ENCODE measurements around the gene TUBGCP6. TPM values are rescaled to one million over a fixed set of nuclear protein-coding genes. Genes with fewer than 3 reads are reported as not detected.

The TUBGCP6 gene
- total RNA-seq, 6 experiments from 2014 or later, result 10.4 to 22.6 (median 14.6) TPM

DNA sequence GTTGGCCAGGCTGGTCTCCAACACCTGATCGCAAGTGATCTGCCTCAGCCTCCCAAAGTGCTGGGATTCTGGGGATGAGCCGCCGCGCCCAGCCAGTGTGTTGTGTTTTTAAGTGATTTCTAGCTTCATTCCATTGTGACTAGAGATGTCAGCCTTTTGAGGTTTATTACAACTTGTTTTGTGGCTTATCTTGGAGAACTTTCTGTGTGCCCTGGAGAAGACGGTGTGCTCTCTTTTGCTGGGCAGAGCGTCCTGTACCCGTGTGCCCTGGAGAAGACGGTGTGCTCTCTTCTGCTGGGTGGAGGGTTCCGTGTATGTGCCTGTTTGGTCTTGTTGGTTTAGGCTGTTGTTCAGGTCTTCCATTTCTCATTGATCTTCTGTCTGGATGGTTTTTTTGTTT is 31.6 kb downstream of the TUBGCP6 start:
- peaks cover 12 to 92% (median 43%) of the 10 kb centered on the region in 4 donors for H3K36me3 ChIP-seq
- WGBS (ENCODE audit: insufficient coverage, low coverage, low lambda C conversion rate, missing lambda C conversion rate), result 76% methylated on average over 8 of the region's 9 CpGs
- peak in 1 of 3 donors; percentile 14 for DNase-seq

DNA sequence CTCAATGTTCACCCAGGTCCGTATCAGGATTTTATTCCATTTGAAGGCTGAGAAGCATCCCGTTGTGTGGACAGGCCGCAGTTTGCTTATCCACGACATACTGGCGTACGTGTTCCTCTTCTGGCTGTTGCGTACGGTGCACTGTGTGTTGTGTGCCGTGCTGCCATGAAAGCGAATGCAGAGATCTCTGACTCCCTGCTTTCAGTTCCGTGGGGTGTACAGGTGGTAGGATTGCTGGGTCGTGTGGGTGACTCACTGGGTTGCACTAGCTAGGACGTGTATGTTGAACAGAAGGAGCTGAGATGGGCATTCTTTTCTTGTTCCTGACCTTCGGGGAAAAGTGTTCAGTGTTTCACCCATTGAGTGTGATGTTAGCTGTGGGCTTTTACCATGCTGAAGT is 33.7 kb downstream of the TUBGCP6 start:
- Histone ChIP-seq H3K9me3 (no peaks in the 10 kb centered on the region), H3K4me1 (peaks cover 0 to 25% (median 8%) of the 10 kb centered on the region in 4 donors), H3K27ac (no peak overlapping the region), H3K27me3 (no peaks in the 10 kb centered on the region), H3K4me3 (no peak overlapping the region), H3K36me3 (peaks cover 6 to 81% (median 38%) of the 10 kb centered on the region in 4 donors)
- DNase-seq, result peak in 1 of 3 donors; percentile 25
- TF ChIP-seq POLR2A (IDR thresholded peaks at IDR 0.05), result no peak
- TF ChIP-seq, protein P1, sequence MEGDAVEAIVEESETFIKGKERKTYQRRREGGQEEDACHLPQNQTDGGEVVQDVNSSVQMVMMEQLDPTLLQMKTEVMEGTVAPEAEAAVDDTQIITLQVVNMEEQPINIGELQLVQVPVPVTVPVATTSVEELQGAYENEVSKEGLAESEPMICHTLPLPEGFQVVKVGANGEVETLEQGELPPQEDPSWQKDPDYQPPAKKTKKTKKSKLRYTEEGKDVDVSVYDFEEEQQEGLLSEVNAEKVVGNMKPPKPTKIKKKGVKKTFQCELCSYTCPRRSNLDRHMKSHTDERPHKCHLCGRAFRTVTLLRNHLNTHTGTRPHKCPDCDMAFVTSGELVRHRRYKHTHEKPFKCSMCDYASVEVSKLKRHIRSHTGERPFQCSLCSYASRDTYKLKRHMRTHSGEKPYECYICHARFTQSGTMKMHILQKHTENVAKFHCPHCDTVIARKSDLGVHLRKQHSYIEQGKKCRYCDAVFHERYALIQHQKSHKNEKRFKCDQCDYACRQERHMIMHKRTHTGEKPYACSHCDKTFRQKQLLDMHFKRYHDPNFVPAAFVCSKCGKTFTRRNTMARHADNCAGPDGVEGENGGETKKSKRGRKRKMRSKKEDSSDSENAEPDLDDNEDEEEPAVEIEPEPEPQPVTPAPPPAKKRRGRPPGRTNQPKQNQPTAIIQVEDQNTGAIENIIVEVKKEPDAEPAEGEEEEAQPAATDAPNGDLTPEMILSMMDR (IDR thresholded peaks at IDR 0.05), result no peak
- intact Hi-C loops (cut with DNase I), result loop anchor here in 1 of 2 donors (5.0 kb wide), 1 partner anchor 64 kb away; no protein-coding TSS in a partner anchor
- no peak for ATAC-seq
- WGBS (ENCODE audit: insufficient coverage, low coverage, low lambda C conversion rate, missing lambda C conversion rate), result 82% methylated on average over 14 of the region's 14 CpGs

More for the DNA sequence above, 31.6 kb downstream of the TUBGCP6 start:
- no peaks in the 10 kb centered on the region for H3K9me3 ChIP-seq
- H3K4me3 ChIP-seq, result no peak overlapping the region
- intact Hi-C loops (cut with DNase I), result loop anchor here in 1 of 2 donors (5.0 kb wide), 1 partner anchor 66 kb away; no protein-coding TSS in a partner anchor
- ATAC-seq, result no peak
- TF ChIP-seq, protein P1 (IDR thresholded peaks at IDR 0.05), result no peak
- TF ChIP-seq POLR2A (IDR thresholded peaks at IDR 0.05), result no peak
- no peak overlapping the region for H3K27ac ChIP-seq
- no peaks in the 10 kb centered on the region for H3K27me3 ChIP-seq
- H3K4me1 ChIP-seq, result peaks cover 0 to 8% (median 0%) of the 10 kb centered on the region in 4 donors

- Histone ChIP-seq H3K9me3 (no peaks in the 10 kb centered on the region), H3K27ac (no peak overlapping the region), H3K36me3 (peaks cover 6 to 75% (median 35%) of the 10 kb centered on the region in 4 donors), H3K4me3 (no peak overlapping the region), H3K4me1 (peaks cover 0 to 28% (median 10%) of the 10 kb centered on the region in 4 donors), H3K27me3 (no peaks in the 10 kb centered on the region)
- TF ChIP-seq, protein P1 (IDR thresholded peaks at IDR 0.05), result no peak
- no peak for TF ChIP-seq POLR2A (IDR thresholded peaks at IDR 0.05)
- ATAC-seq, result no peak
- peak in 1 of 3 donors; percentile 58 for DNase-seq
- intact Hi-C loops (cut with DNase I), result loop anchor here in 1 of 2 donors (5.0 kb wide), 1 partner anchor 63 kb away; no protein-coding TSS in a partner anchor
- WGBS (ENCODE audit: insufficient coverage, low coverage, low lambda C conversion rate, missing lambda C conversion rate), result 70% methylated on average over 3 of the region's 32 CpGs
Measured at GRCh38 chr22:50210378-50211139, 34.3 kb downstream of the TUBGCP6 start.

GRCh38 chr22:50209893-50210292 is 34.9 kb downstream of the TUBGCP6 start:
- TF ChIP-seq, protein P1 (IDR thresholded peaks at IDR 0.05), result peak; percentile 72 to 83 (median 82)
- TF ChIP-seq POLR2A (IDR thresholded peaks at IDR 0.05), result no peak
- peaks cover 0 to 35% (median 12%) of the 10 kb centered on the region in 4 donors for H3K4me1 ChIP-seq
- H3K27me3 ChIP-seq, result no peaks in the 10 kb centered on the region
- peak overlapping the region in 1 of 3 donors; percentile 13 for H3K27ac ChIP-seq
- WGBS (ENCODE audit: insufficient coverage, low coverage, low lambda C conversion rate, missing lambda C conversion rate), result 7% methylated on average over 6 of the region's 20 CpGs
- no peak overlapping the region for H3K4me3 ChIP-seq
- intact Hi-C loops (cut with DNase I), result loop anchor here (5.0 kb wide), 2 partner anchors 58 to 63 kb away; no protein-coding TSS in a partner anchor
- peak in 1 of 4 donors; percentile 12 for ATAC-seq
- DNase-seq, result peak; percentile 46 to 63 (median 58)
- H3K36me3 ChIP-seq, result peaks cover 6 to 70% (median 33%) of the 10 kb centered on the region in 4 donors
- H3K9me3 ChIP-seq, result no peaks in the 10 kb centered on the region
